ENCODE measurements around the gene TRMT61A.

TRMT61A gene

GRCh38 chr14:103581954-103582703 lies 53.1 kb downstream of the TRMT61A start:
- Mint-ChIP-seq H3K36me3 (peaks cover 7% of the 10 kb centered on the region), H3K4me3 (no peak overlapping the region), H3K27me3 (no peaks in the 10 kb centered on the region), H3K9me3 (no peaks in the 10 kb centered on the region), H3K27ac (no peak overlapping the region), H3K4me1 (no peaks in the 10 kb centered on the region)
- no peak for DNase-seq
- CTCF ChIA-PET = no interaction called here

- H3K27me3 Mint-ChIP-seq = no peaks in the 10 kb centered on the region
- no peak overlapping the region for H3K4me3 Mint-ChIP-seq
- H3K9me3 Mint-ChIP-seq = no peaks in the 10 kb centered on the region
- no peak overlapping the region for H3K27ac Mint-ChIP-seq
- no peak for DNase-seq
- peaks cover 8% of the 10 kb centered on the region for H3K36me3 Mint-ChIP-seq
- no peaks in the 10 kb centered on the region for H3K4me1 Mint-ChIP-seq
- CTCF ChIA-PET = no interaction called here
Measured at GRCh38 chr14:103584326-103584915, 55.4 kb downstream of the TRMT61A start.
